SU-DHL-6 (cell line): ENCODE data around the gene MROH2A.

Experiments
- H2AFZ ChIP-seq: fragments of 200-600 bp; sonication (generic); 2 replicates; pipeline ENCODE4 v1.6.1; 2014; ENCODE audit warnings: low read depth, mild to moderate bottlenecking, moderate library complexity, mixed read lengths, antibody characterized with exemption, low read length; ENCODE audit not compliant: severe bottlenecking
- H3F3A ChIP-seq: fragments of 200-600 bp; shearing (Covaris generic); 2 replicates; pipeline ENCODE4 v1.6.0; 2016; ENCODE audit warnings: antibody characterized with exemption, mild to moderate bottlenecking; ENCODE audit not compliant: insufficient read depth
- H3K27ac ChIP-seq: fragments of 200-600 bp; sonication (generic); 2 replicates; pipeline ENCODE4 v1.5.1; 2016; ENCODE audit warnings: low read depth, mild to moderate bottlenecking, low read length, moderate library complexity, mixed read lengths
- H3K27me3 ChIP-seq: fragments of 200-600 bp; sonication (generic), shearing (Covaris generic); 2 replicates; pipeline ENCODE4 v1.6.0; 2014; ENCODE audit warnings: mild to moderate bottlenecking, low read length
- H3K36me3 ChIP-seq: fragments of 200-600 bp; sonication (generic); 2 replicates; pipeline ENCODE4 v1.6.1; 2014; ENCODE audit warnings: mild to moderate bottlenecking, low read length, mixed read lengths
- H3K4me2 ChIP-seq: fragments of 300-600, 200-600 bp; shearing (Covaris generic), sonication (generic); 2 replicates; pipeline ENCODE4 v1.6.0; 2014; ENCODE audit warnings: low read length, low read depth, mild to moderate bottlenecking; ENCODE audit not compliant: poor library complexity, severe bottlenecking
- H3K4me3 ChIP-seq: fragments of 200-600 bp; sonication (generic); 2 replicates; pipeline ENCODE4 v1.5.1; 2014; ENCODE audit warnings: antibody characterized with exemption, low read length, mild to moderate bottlenecking, mixed read lengths; ENCODE audit not compliant: insufficient read depth, poor library complexity, severe bottlenecking
- H3K79me2 ChIP-seq: fragments of 200-600 bp; sonication (generic); 2 replicates; pipeline ENCODE4 v1.6.1; 2014; ENCODE audit warnings: mild to moderate bottlenecking, low read length, moderate library complexity; ENCODE audit not compliant: insufficient read depth
- H3K9ac ChIP-seq: fragments of 200-600 bp; sonication (generic); 2 replicates; pipeline ENCODE4 v1.7.0; 2014; ENCODE audit warnings: mild to moderate bottlenecking, low read length
- H3K9me2 ChIP-seq: fragments of 200-600 bp; sonication (generic); replicated peaks from 2 replicates; pipeline ENCODE4 v1.6.1; 2014; ENCODE audit warnings: low read length; ENCODE audit not compliant: insufficient read depth
- H3K9me3 ChIP-seq: fragments of 200-600 bp; sonication (generic); 2 replicates; pipeline ENCODE4 v1.6.1; 2014; ENCODE audit warnings: low read length, mixed read lengths; ENCODE audit not compliant: insufficient read depth
- H4K20me1 ChIP-seq: fragments of 200-600 bp; sonication (generic); 2 replicates; pipeline ENCODE4 v1.6.1; 2014; ENCODE audit warnings: low read depth, mild to moderate bottlenecking, antibody characterized with exemption, low read length, moderate library complexity, mixed read lengths
- EZH2phosphoT487 ChIP-seq: fragments of 200-600 bp; sonication (generic), shearing (Covaris generic); conservative IDR thresholded peaks from 2 replicates; pipeline ENCODE4 v1.6.1; 2018; ENCODE audit warnings: mild to moderate bottlenecking, antibody characterized with exemption, low read length, moderate library complexity, mixed read lengths
- TF ChIP-seq, protein P1 (sequence below): fragments of 200-600 bp; sonication (generic); IDR thresholded peaks from one replicate; pipeline ENCODE4 v1.5.1; 2017; ENCODE audit warnings: antibody characterized with exemption, mild to moderate bottlenecking, low read length, moderate library complexity; ENCODE audit not compliant: insufficient read depth, poor library complexity, severe bottlenecking

MROH2A gene

GRCh38 chr2:233841183-233841582 lies 63.1 kb downstream of the MROH2A start:
- Histone ChIP-seq H4K20me1 (no peaks in the 10 kb centered on the region; the same call in 1 of the 2 replicates), H3K9me2 (no peaks in the 10 kb centered on the region), H3K27me3 (no peaks in the 10 kb centered on the region), H3K4me2 (no peak overlapping the region), H3K9ac (no peak overlapping the region), H3F3A (peaks cover 16% of the 10 kb centered on the region), H3K27ac (no peak overlapping the region), H3K4me3 (no peak overlapping the region), H3K79me2 (peaks cover 80% of the 10 kb centered on the region), H3K9me3 (no peaks in the 10 kb centered on the region), H2AFZ (no peak overlapping the region), H3K36me3 (peaks cover 56% of the 10 kb centered on the region)
- TF ChIP-seq, protein P1, sequence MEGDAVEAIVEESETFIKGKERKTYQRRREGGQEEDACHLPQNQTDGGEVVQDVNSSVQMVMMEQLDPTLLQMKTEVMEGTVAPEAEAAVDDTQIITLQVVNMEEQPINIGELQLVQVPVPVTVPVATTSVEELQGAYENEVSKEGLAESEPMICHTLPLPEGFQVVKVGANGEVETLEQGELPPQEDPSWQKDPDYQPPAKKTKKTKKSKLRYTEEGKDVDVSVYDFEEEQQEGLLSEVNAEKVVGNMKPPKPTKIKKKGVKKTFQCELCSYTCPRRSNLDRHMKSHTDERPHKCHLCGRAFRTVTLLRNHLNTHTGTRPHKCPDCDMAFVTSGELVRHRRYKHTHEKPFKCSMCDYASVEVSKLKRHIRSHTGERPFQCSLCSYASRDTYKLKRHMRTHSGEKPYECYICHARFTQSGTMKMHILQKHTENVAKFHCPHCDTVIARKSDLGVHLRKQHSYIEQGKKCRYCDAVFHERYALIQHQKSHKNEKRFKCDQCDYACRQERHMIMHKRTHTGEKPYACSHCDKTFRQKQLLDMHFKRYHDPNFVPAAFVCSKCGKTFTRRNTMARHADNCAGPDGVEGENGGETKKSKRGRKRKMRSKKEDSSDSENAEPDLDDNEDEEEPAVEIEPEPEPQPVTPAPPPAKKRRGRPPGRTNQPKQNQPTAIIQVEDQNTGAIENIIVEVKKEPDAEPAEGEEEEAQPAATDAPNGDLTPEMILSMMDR, result no peak
- TF ChIP-seq EZH2phosphoT487, result no peak

DNA sequence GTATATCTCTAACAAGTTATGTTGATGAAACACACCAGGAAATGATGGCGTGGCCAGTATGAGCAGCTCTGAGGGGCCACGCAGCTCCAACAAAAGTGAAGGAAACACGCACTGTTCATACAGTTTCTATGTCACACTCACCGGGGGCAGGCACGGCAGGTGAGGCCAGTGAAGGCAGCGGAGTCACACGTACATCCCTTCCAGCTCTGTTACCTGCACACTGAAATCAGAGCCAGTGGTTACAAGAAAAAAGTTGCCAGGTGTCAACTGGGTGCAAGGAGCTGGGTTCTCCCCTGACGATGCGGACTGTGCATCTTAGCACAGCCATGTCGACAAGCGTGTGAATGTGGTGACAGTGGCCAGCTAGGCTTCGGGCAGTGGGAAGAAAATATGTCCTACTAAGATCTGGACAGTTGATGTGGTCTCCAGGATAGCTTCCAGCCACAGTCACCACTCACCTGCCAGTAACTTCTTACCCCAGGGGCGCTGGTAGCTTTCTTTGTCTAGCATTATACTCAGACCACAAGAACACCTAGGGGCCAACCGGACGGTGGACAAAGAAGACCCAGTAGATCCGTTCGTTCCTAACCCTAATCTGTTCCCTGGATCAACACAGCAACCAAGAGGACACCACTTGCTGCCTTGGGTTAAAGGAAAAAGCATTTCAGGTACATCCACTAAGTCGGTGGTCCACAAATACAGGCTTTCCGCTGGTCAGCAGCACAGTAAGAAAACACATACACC lies 66.1 kb downstream of the MROH2A start:
- peaks cover 83% of the 10 kb centered on the region for H3K79me2 ChIP-seq
- no peaks in the 10 kb centered on the region for H3K27me3 ChIP-seq
- H3K9me2 ChIP-seq, result no peaks in the 10 kb centered on the region
- peaks cover 52% of the 10 kb centered on the region for H3K36me3 ChIP-seq
- peaks cover 5% of the 10 kb centered on the region for H3F3A ChIP-seq
- H2AFZ ChIP-seq, result no peak overlapping the region
- TF ChIP-seq, protein P1, result no peak
- TF ChIP-seq EZH2phosphoT487, result no peak
- no peak overlapping the region for H3K4me2 ChIP-seq
- no peaks in the 10 kb centered on the region for H3K9me3 ChIP-seq
- no peaks in the 10 kb centered on the region; the same call in 1 of the 2 replicates for H4K20me1 ChIP-seq
- no peak overlapping the region for H3K27ac ChIP-seq
- no peak overlapping the region for H3K4me3 ChIP-seq
- H3K9ac ChIP-seq, result no peak overlapping the region

DNA sequence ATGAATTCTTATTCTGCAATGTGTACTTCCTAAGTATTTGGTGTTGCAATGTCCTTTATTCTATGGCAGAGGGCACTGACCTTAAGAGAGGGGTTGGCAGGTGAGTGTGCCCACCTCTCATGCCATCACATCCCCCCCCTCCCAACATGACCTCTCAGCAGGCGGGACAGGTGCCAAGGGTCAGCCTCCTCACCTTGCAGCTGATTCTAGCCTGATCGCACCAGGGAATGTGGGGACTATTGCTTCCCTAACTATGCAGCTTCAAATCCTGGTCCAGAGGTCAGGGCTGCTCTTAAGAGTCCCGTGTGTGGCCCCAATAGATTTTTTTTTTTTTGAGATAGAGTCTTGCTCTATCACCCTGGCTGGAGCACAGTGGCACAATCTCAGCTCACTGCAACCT lies 66.7 kb downstream of the MROH2A start:
- H3K79me2 ChIP-seq, result peaks cover 83% of the 10 kb centered on the region
- no peak overlapping the region for H3K27ac ChIP-seq
- H4K20me1 ChIP-seq, result 0 out of 2 replicates have a peak, but pooled peaks cover 4% of the 10 kb centered on the region

More for the DNA sequence above, 66.7 kb downstream of the MROH2A start:
- H2AFZ ChIP-seq, result no peak overlapping the region
- H3K4me3 ChIP-seq, result no peak overlapping the region
- peaks cover 56% of the 10 kb centered on the region for H3K36me3 ChIP-seq
- no peaks in the 10 kb centered on the region for H3K9me2 ChIP-seq
- no peak overlapping the region for H3K9ac ChIP-seq
- H3F3A ChIP-seq, result peaks cover 5% of the 10 kb centered on the region
- TF ChIP-seq, protein P1, result no peak
- TF ChIP-seq EZH2phosphoT487, result no peak
- no peak overlapping the region for H3K4me2 ChIP-seq
- H3K27me3 ChIP-seq, result no peaks in the 10 kb centered on the region
- H3K9me3 ChIP-seq, result no peaks in the 10 kb centered on the region
